GM23338 (cell line): Measurements from ENCODE around the gene RBP5. TPM values are rescaled to one million over a fixed set of nuclear protein-coding genes. Genes with fewer than 3 reads are reported as not detected.

Experiments
- ATAC-seq: fragments of 200-7000 bp; cut with Tn5 transposase; 3 replicates; pipeline ENCODE4 v1.9.1; 2020
- DNase-seq: peaks from one replicate; pipeline ENCODE4 v3.0.0-alpha.2; 2015; ENCODE audit warnings: low spot score
- H2AFZ ChIP-seq: fragments of 200-600 bp; sonication (generic); 2 replicates; pipeline ENCODE4 v1.8.0; 2016; ENCODE audit warnings: antibody characterized with exemption, mild to moderate bottlenecking, moderate library complexity
- H3F3A ChIP-seq: fragments of 200-600 bp; sonication (generic); replicated peaks from 2 replicates; pipeline ENCODE4 v1.8.0; 2017; ENCODE audit warnings: antibody characterized with exemption, mixed run types, low read depth
- H3K27ac ChIP-seq: fragments of 200-600 bp; sonication (generic); 2 replicates; pipeline ENCODE4 v1.6.1; 2016; ENCODE audit warnings: low read depth
- H3K27me3 ChIP-seq: fragments of 200-600 bp; sonication (generic); 2 replicates; pipeline ENCODE4 v1.8.0; 2016; ENCODE audit warnings: mild to moderate bottlenecking, mixed run types, moderate library complexity; ENCODE audit not compliant: insufficient read depth
- H3K36me3 ChIP-seq: fragments of 200-600 bp; sonication (generic); 2 replicates; pipeline ENCODE4 v1.8.0; 2016; ENCODE audit warnings: mild to moderate bottlenecking; ENCODE audit not compliant: insufficient read depth
- H3K4me1 ChIP-seq: fragments of 200-600 bp; sonication (generic); 2 replicates; pipeline ENCODE4 v1.8.0; 2016; ENCODE audit warnings: mild to moderate bottlenecking, moderate library complexity; ENCODE audit not compliant: insufficient read depth
- H3K4me2 ChIP-seq: fragments of 200-600 bp; sonication (generic); 2 replicates; pipeline ENCODE4 v1.7.1; 2017; ENCODE audit warnings: mixed run types
- H3K4me3 ChIP-seq: fragments of 200-600 bp; sonication (generic); 2 replicates; pipeline ENCODE4 v1.6.1; 2016; ENCODE audit warnings: mixed run types
- H3K79me2 ChIP-seq: fragments of 200-600 bp; sonication (generic); replicated peaks from 2 replicates; pipeline ENCODE4 v1.8.0; 2017; ENCODE audit warnings: mild to moderate bottlenecking; ENCODE audit not compliant: insufficient read depth
- H3K9me2 ChIP-seq: fragments of 200-600 bp; sonication (generic); 2 replicates; pipeline ENCODE4 v1.8.0; 2017; ENCODE audit not compliant: insufficient read depth
- H4K20me1 ChIP-seq: fragments of 200-600 bp; sonication (generic); replicated peaks from 2 replicates; pipeline ENCODE4 v1.8.0; 2017; ENCODE audit warnings: mild to moderate bottlenecking; ENCODE audit not compliant: insufficient read depth
- H3K27ac Mint-ChIP-seq: 2 replicates; pipeline ENCODE4 v1.8.0; 2020; ENCODE audit warnings: inconsistent platforms, mild to moderate bottlenecking, moderate library complexity, mixed read lengths
- H3K27me3 Mint-ChIP-seq: 3 replicates; pipeline ENCODE4 v1.8.0; 2022; ENCODE audit warnings: low read depth, mild to moderate bottlenecking, moderate library complexity, mixed read lengths, inconsistent platforms; ENCODE audit not compliant: insufficient read depth, poor library complexity
- H3K36me3 Mint-ChIP-seq: 3 replicates; pipeline ENCODE4 v1.8.0; 2021; ENCODE audit warnings: low read depth, mild to moderate bottlenecking, inconsistent platforms, moderate library complexity, mixed read lengths
- H3K4me1 Mint-ChIP-seq: 3 replicates; pipeline ENCODE4 v1.8.0; 2020; ENCODE audit warnings: mild to moderate bottlenecking, inconsistent platforms, mixed read lengths
- H3K4me3 Mint-ChIP-seq: 3 replicates; pipeline ENCODE4 v1.8.0; 2021; ENCODE audit warnings: moderate library complexity, mild to moderate bottlenecking, inconsistent platforms, mixed read lengths
- H3K9me3 Mint-ChIP-seq: 3 replicates; pipeline ENCODE4 v1.8.0; 2020; ENCODE audit warnings: moderate library complexity, mild to moderate bottlenecking, inconsistent platforms, mixed read lengths
- CREB1 ChIP-seq: fragments of 250-450 bp; sonication (Bioruptor Pico); IDR thresholded peaks from 2 replicates; pipeline ENCODE4 v1.5.0; 2020; ENCODE audit warnings: low read depth, mild to moderate bottlenecking, moderate library complexity
- EZH2phosphoT487 ChIP-seq: fragments of 200-600 bp; sonication (generic); IDR thresholded peaks from one replicate; pipeline ENCODE4 v1.8.1; 2018; ENCODE audit warnings: antibody characterized with exemption; ENCODE audit not compliant: unreplicated experiment
- JUNB ChIP-seq: IDR thresholded peaks from one replicate; pipeline ENCODE4 v1.6.1; 2016; ENCODE audit warnings: antibody characterized with exemption; ENCODE audit not compliant: unreplicated experiment
- POLR2AphosphoS5 ChIP-seq: IDR thresholded peaks from 2 replicates; pipeline ENCODE4 v1.6.1; 2016; ENCODE audit warnings: antibody characterized with exemption, low read depth
- STAT1 ChIP-seq: IDR thresholded peaks from one replicate; pipeline ENCODE4 v1.6.1; 2016; ENCODE audit warnings: antibody characterized with exemption; ENCODE audit not compliant: unreplicated experiment
- ZNF114 ChIP-seq: fragments of 250-450 bp; sonication (Bioruptor Pico); IDR thresholded peaks from 2 replicates; pipeline ENCODE4 v1.5.0; 2020; ENCODE audit warnings: mild to moderate bottlenecking, moderate library complexity
- ZNF462 ChIP-seq: fragments of 250-450 bp; sonication (Bioruptor Pico); IDR thresholded peaks from 2 replicates; pipeline ENCODE4 v1.5.0; 2020; ENCODE audit warnings: mild to moderate bottlenecking, moderate library complexity
- polyA plus RNA-seq: library from polyadenylated mRNA; unstranded; fragments of >200 nt; fragmentation: Nextera tagmentation; extraction: Ambion mirVana; gene quantifications from 2 replicates; pipeline ENCODE4 v1.2.1, GENCODE V29; 2016
- total RNA-seq: library from RNA; depleted of rRNA; stranded (reverse); fragments of >200 nt; shearing (Covaris generic); gene quantifications from 2 replicates; pipeline ENCODE4 v1.2.3, GENCODE V29; 2014
- TF ChIP-seq, protein P1 (sequence below): IDR thresholded peaks from 2 replicates; pipeline ENCODE4 v1.6.1; 2016; ENCODE audit warnings: antibody characterized with exemption

Gene RBP5
- total and polyA plus RNA-seq, 2 experiments from 2014 or later: 1.2 to 3.0 TPM

GRCh38 chr12:7110661-7111060 is 18.0 kb downstream of the RBP5 start (continued):
- TF ChIP-seq CREB1 (CRISPR knock-in tag): no peak
- TF ChIP-seq, protein P1, sequence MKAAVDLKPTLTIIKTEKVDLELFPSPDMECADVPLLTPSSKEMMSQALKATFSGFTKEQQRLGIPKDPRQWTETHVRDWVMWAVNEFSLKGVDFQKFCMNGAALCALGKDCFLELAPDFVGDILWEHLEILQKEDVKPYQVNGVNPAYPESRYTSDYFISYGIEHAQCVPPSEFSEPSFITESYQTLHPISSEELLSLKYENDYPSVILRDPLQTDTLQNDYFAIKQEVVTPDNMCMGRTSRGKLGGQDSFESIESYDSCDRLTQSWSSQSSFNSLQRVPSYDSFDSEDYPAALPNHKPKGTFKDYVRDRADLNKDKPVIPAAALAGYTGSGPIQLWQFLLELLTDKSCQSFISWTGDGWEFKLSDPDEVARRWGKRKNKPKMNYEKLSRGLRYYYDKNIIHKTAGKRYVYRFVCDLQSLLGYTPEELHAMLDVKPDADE: no peak

- Histone ChIP-seq H3K27ac (no peak overlapping the region), H3K79me2 (peaks cover 14% of the 10 kb centered on the region; the same call in 1 of the 2 replicates), H3K9me2 (no peaks in the 10 kb centered on the region), H3K4me3 (peak overlapping the region; percentile 81), H3K27me3 (no peaks in the 10 kb centered on the region), H2AFZ (no peak overlapping the region), H4K20me1 (no peaks in the 10 kb centered on the region; the same call in 1 of the 2 replicates), H3K4me1 (peaks cover 12% of the 10 kb centered on the region), H3K36me3 (no peaks in the 10 kb centered on the region), H3F3A (no peaks in the 10 kb centered on the region), H3K4me2 (peak overlapping the region; percentile 70)
- H3K27ac Mint-ChIP-seq: peak overlapping the region; percentile 60; the same call in 1 of the 2 replicates
- ATAC-seq (no peak), DNase-seq (no peak)
- H3K4me3 Mint-ChIP-seq: peak overlapping the region; percentile 94
- H3K27me3 Mint-ChIP-seq: peaks cover 20% of the 10 kb centered on the region
- peaks cover 16% of the 10 kb centered on the region for H3K4me1 Mint-ChIP-seq
- no peak for TF ChIP-seq ZNF114 (CRISPR knock-in tag)
- no peak for TF ChIP-seq JUNB
- TF ChIP-seq EZH2phosphoT487: no peak
- TF ChIP-seq STAT1: no peak
- TF ChIP-seq ZNF462 (CRISPR knock-in tag): no peak
- no peak for TF ChIP-seq POLR2AphosphoS5
- H3K9me3 Mint-ChIP-seq: peaks cover 16% of the 10 kb centered on the region
- H3K36me3 Mint-ChIP-seq: peaks cover 23% of the 10 kb centered on the region
Observed at GRCh38 chr12:7109572-7109920, 19.1 kb downstream of the RBP5 start.
